Kidney (tissue), 14 donors: ENCODE data around the gene DLX3. TPM values are rescaled to one million over a fixed set of nuclear protein-coding genes. Genes with fewer than 3 reads are reported as not detected.

Source experiments
- DNase-seq, 5 donors: peaks; one replicate each; pipeline ENCODE4 v3.0.0-alpha.2; 2013 to 2020
- FAIRE-seq: peaks from 2 replicates; lab custom pipeline; 2012; peaks lifted over from hg19 to GRCh38; lab: Jason Lieb, UNC
- H3K27ac ChIP-seq, 2 donors: one replicate each; pipeline ENCODE4 v1.7.0; 2013; ENCODE audit warnings: low read depth in 2 of 2, low read length in 2 of 2, inconsistent platforms in 1 of 2
- H3K27me3 ChIP-seq: one replicate; pipeline ENCODE4 v1.7.1; 2013; ENCODE audit warnings: low read length, inconsistent platforms; ENCODE audit not compliant: control insufficient read depth, insufficient read depth
- H3K36me3 ChIP-seq, 3 donors: one replicate each; pipeline versions ENCODE4 v1.7.0 to v1.7.1; 2013; ENCODE audit warnings: low read length in 3 of 3, control low read depth in 1 of 3, inconsistent platforms in 1 of 3; ENCODE audit not compliant: insufficient read depth in 3 of 3, control insufficient read depth in 2 of 3
- H3K4me1 ChIP-seq, 3 donors: one replicate each; pipeline versions ENCODE4 v1.7.0 to v1.7.1; 2013; ENCODE audit warnings: low read length in 3 of 3, inconsistent platforms in 1 of 3, low read depth in 1 of 3; ENCODE audit not compliant: control insufficient read depth in 2 of 3, insufficient read depth in 2 of 3
- H3K4me3 ChIP-seq, 3 donors: one replicate each; pipeline versions ENCODE4 v1.7.0 to v1.8.1; 2013; ENCODE audit warnings: low read length in 3 of 3, control low read depth in 1 of 3, inconsistent platforms in 1 of 3
- H3K9ac ChIP-seq, 3 donors: one replicate each; pipeline versions ENCODE4 v1.7.0 to v1.7.1; 2013; ENCODE audit warnings: low read length in 3 of 3, control low read depth in 1 of 3, inconsistent platforms in 1 of 3
- H3K9me3 ChIP-seq, 3 donors: one replicate each; pipeline versions ENCODE4 v1.7.0 to v1.7.1; 2013; ENCODE audit warnings: low read length in 3 of 3, control low read depth in 1 of 3, inconsistent platforms in 1 of 3; ENCODE audit not compliant: control insufficient read depth in 2 of 3, insufficient read depth in 1 of 3
- CTCF ChIP-seq: IDR thresholded peaks from 3 replicates; pipeline ENCODE4 v1.5.1; 2012; ENCODE audit warnings: mild to moderate bottlenecking, moderate library complexity, borderline replicate concordance; ENCODE audit not compliant: insufficient read depth; ENCODE audit errors: extremely low read depth
- intact Hi-C: fragments of 100-400 bp; cut with DNase I; formaldehyde crosslinking; loops from one replicate; pipeline ENCODE4 v1.11.1; 2022
- polyA plus RNA-seq: library from polyadenylated mRNA; stranded (reverse); fragments of 350-450 nt; fragmentation: Illumina TruSeq; extraction: RNeasy Lipid Tissue Mini Kit (QIAGEN cat#74804); gene quantifications from one replicate; pipeline ENCODE4 v1.2.3, GENCODE V29; 2014; ENCODE audit warnings: low read depth, low replicate concordance; ENCODE audit not compliant: insufficient read depth
- total RNA-seq: library from RNA; stranded (reverse); fragmentation: NEBNext Ultra II Directional; extraction: Animal tissue kit (Norgen Biotek cat#: 25700); gene quantifications from one replicate; pipeline ENCODE4 v1.2.1, GENCODE V29; 2021
- donor health status: control.
- donor health status: control.
- donor health status: control.
- donor health status: control.
- donor health status: control.
- donor health status: DM: yes; HTN: yes; CAD: no.
- donor health status: Normal renal cell carcinoma (clear cell type).

The DLX3 gene
- total and polyA plus RNA-seq, 2 donors from 2014 or later = 0.41 to 0.47 TPM

GRCh38 chr17:49946964-49947584 lies 48.0 kb downstream of the DLX3 start:
- Histone ChIP-seq H3K36me3 (no peaks in the 10 kb centered on the region), H3K4me3 (no peak overlapping the region), H3K4me1 (no peaks in the 10 kb centered on the region), H3K9ac (no peak overlapping the region), H3K9me3 (no peaks in the 10 kb centered on the region), H3K27me3 (no peaks in the 10 kb centered on the region), H3K27ac (no peak overlapping the region)
- no peak for TF ChIP-seq CTCF
- FAIRE-seq (no peak), DNase-seq (no peak)
- intact Hi-C loops = no loop called here

- FAIRE-seq (no peak), DNase-seq (no peak)
- H3K4me3 ChIP-seq = no peak overlapping the region
- H3K9ac ChIP-seq = no peak overlapping the region
- intact Hi-C loops = no loop called here
- no peaks in the 10 kb centered on the region for H3K4me1 ChIP-seq
- no peak overlapping the region for H3K27ac ChIP-seq
- H3K36me3 ChIP-seq = no peaks in the 10 kb centered on the region
- no peaks in the 10 kb centered on the region for H3K9me3 ChIP-seq
- H3K27me3 ChIP-seq = no peaks in the 10 kb centered on the region
- TF ChIP-seq CTCF = no peak
These were observed 48.8 kb downstream of the DLX3 start for GRCh38 chr17:49946208-49946607.

- intact Hi-C loops = no loop called here
- Histone ChIP-seq H3K27me3 (no peaks in the 10 kb centered on the region), H3K27ac (no peak overlapping the region), H3K4me3 (no peak overlapping the region), H3K4me1 (no peaks in the 10 kb centered on the region), H3K9me3 (no peaks in the 10 kb centered on the region), H3K36me3 (no peaks in the 10 kb centered on the region), H3K9ac (no peak overlapping the region)
- FAIRE-seq = no peak
- TF ChIP-seq CTCF = no peak
- DNase-seq = peak in 4 of 5 donors; percentile 50 to 70 (median 52)
These were observed 50.7 kb downstream of the DLX3 start for GRCh38 chr17:49944273-49944870.

- Histone ChIP-seq H3K9me3 (no peaks in the 10 kb centered on the region), H3K4me1 (no peaks in the 10 kb centered on the region), H3K27me3 (no peaks in the 10 kb centered on the region), H3K27ac (no peak overlapping the region), H3K4me3 (no peak overlapping the region), H3K36me3 (no peaks in the 10 kb centered on the region), H3K9ac (no peak overlapping the region)
- TF ChIP-seq CTCF = no peak
- FAIRE-seq = no peak
- no peak for DNase-seq
- intact Hi-C loops = no loop called here
These were observed 52.1 kb downstream of the DLX3 start for GRCh38 chr17:49942947-49943346.
